IMR-90 (cell line): ENCODE data around the gene JCAD.

Experiments used
- CHD1 ChIP-seq: IDR thresholded peaks from 2 replicates; pipeline ENCODE4 v1.6.1; 2012; ENCODE audit warnings: low read depth, low read length, improper control_type of control experiment
- MXI1 ChIP-seq: IDR thresholded peaks from 2 replicates; pipeline ENCODE4 v1.6.1; 2012; ENCODE audit warnings: low read depth, mild to moderate bottlenecking, low read length, moderate library complexity, borderline replicate concordance
- POLR2A ChIP-seq: IDR thresholded peaks from 2 replicates; pipeline ENCODE4 v1.6.1; 2012; ENCODE audit warnings: mild to moderate bottlenecking, low read depth, low read length
- RCOR1 ChIP-seq: IDR thresholded peaks from 2 replicates; pipeline ENCODE4 v1.6.1; 2012; ENCODE audit warnings: mild to moderate bottlenecking, low read length, improper control_type of control experiment; ENCODE audit not compliant: insufficient replicate concordance
- USF2 ChIP-seq: fragments of 150-350 bp; IDR thresholded peaks from 2 replicates; pipeline ENCODE4 v1.6.1; 2017; ENCODE audit warnings: mild to moderate bottlenecking, antibody characterized with exemption, low read length, low read depth
- TF ChIP-seq, protein P1 (sequence below): conservative IDR thresholded peaks from 2 replicates; pipeline ENCODE4 v1.5.1; 2012; ENCODE audit warnings: mild to moderate bottlenecking, low read depth, low read length, improper control_type of control experiment

- TF ChIP-seq, protein P1, sequence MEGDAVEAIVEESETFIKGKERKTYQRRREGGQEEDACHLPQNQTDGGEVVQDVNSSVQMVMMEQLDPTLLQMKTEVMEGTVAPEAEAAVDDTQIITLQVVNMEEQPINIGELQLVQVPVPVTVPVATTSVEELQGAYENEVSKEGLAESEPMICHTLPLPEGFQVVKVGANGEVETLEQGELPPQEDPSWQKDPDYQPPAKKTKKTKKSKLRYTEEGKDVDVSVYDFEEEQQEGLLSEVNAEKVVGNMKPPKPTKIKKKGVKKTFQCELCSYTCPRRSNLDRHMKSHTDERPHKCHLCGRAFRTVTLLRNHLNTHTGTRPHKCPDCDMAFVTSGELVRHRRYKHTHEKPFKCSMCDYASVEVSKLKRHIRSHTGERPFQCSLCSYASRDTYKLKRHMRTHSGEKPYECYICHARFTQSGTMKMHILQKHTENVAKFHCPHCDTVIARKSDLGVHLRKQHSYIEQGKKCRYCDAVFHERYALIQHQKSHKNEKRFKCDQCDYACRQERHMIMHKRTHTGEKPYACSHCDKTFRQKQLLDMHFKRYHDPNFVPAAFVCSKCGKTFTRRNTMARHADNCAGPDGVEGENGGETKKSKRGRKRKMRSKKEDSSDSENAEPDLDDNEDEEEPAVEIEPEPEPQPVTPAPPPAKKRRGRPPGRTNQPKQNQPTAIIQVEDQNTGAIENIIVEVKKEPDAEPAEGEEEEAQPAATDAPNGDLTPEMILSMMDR = no peak
- TF ChIP-seq POLR2A (no peak), CHD1 (no peak), MXI1 (no peak), USF2 (no peak), RCOR1 (no peak)
These were observed 12.7 kb upstream of the JCAD start for GRCh38 chr10:30072068-30072467.
